GM18502 (cell line): ENCODE results near the gene CLMN.
"Not testable (repeated sequence)": the region's sequence is repeated elsewhere in the genome, so short reads cannot be mapped to it uniquely, and the experiment has no call there.

Experiments used
- ATAC-seq: cut with Tn5 transposase; IDR thresholded peaks from one replicate; pipeline ENCODE4 v1.9.1; 2021; ENCODE audit warnings: mild to moderate bottlenecking; ENCODE audit not compliant: unreplicated experiment, poor library complexity

CLMN gene

GRCh38 chr14:95150910-95151309 is 168.8 kb downstream of the CLMN start:
- ATAC-seq, result no peak

GRCh38 chr14:95149441-95149840 is 170.3 kb downstream of the CLMN start:
- ATAC-seq, result no peak

- no peak for ATAC-seq
These were observed 172.1 kb downstream of the CLMN start for GRCh38 chr14:95147597-95147996.

- no peak for ATAC-seq
These were observed 173.5 kb downstream of the CLMN start for GRCh38 chr14:95146079-95146771.

- no peak for ATAC-seq
These were observed 174.9 kb downstream of the CLMN start for GRCh38 chr14:95144849-95145248.

GRCh38 chr14:95143808-95144620 is 175.7 kb downstream of the CLMN start:
- ATAC-seq, result peak; percentile 51

GRCh38 chr14:95142208-95142607 is 177.5 kb downstream of the CLMN start:
- ATAC-seq, result no peak

GRCh38 chr14:95141684-95142083 is 178.0 kb downstream of the CLMN start:
- ATAC-seq, result no peak

- ATAC-seq, result no peak
These were observed 179.4 kb downstream of the CLMN start for GRCh38 chr14:95140060-95140858.

GRCh38 chr14:95138876-95139275 is 180.8 kb downstream of the CLMN start:
- ATAC-seq, result no peak

- ATAC-seq, result not testable (repeated sequence)
These were observed 181.3 kb downstream of the CLMN start for GRCh38 chr14:95138455-95138854.

- ATAC-seq, result no peak
These were observed 181.9 kb downstream of the CLMN start for GRCh38 chr14:95137804-95138167.

GRCh38 chr14:95137164-95137803 is 182.4 kb downstream of the CLMN start:
- no peak for ATAC-seq

- ATAC-seq, result no peak
These were observed 183.1 kb downstream of the CLMN start for GRCh38 chr14:95136631-95137030.

- ATAC-seq, result no peak
These were observed 185.3 kb downstream of the CLMN start for GRCh38 chr14:95134304-95134933.

- ATAC-seq, result no peak
These were observed 186.4 kb downstream of the CLMN start for GRCh38 chr14:95133282-95133681.

GRCh38 chr14:95132760-95133159 is 186.9 kb downstream of the CLMN start:
- no peak for ATAC-seq
